ENCODE data around the gene NFASC.

The NFASC gene

GRCh38 chr1:205009670-205010069 is 139.0 kb downstream of the NFASC start:
- no peak for DNase-seq (ENCODE audit: low spot score)

DNA sequence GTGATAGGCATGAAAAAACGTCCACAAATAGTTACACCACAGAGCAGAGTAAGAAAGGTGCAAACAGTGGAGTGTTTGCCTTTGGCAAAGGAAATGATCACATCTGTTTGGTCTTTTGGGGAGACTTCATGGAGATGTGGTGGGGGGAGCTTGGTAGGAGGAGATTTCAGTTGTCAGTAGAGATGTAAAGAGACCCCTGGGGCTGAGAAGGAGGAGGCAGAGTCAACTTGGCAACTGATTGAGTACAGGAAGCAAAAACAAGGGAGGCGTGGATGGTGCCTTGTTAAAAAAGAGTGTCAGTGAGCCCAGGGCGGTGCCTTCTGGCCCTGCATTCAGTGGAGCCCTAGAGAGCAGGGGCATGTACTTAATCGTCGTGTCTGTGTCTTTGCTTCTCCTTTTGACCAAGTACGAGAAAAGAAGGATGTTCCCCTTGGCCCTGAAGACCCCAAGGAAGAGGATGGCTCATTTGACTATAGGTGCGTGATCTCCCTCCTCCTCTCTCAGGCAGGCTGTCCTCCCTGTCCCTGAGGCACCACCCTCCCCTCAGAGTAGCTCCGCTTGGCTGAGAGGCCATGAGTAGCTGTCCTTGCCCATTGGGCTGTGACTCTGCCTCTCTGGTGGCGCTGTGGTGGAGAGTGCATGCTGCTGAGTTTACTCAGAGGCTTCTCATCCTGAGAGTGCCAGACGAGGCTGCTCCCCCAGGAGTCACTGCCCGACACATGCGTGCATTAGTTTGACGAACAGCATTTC is 141.9 kb downstream of the NFASC start:
- no peak for DNase-seq (ENCODE audit: low spot score)

GRCh38 chr1:205013683-205014367 is 143.2 kb downstream of the NFASC start:
- peak; percentile 51 for DNase-seq (ENCODE audit: low spot score)

DNA sequence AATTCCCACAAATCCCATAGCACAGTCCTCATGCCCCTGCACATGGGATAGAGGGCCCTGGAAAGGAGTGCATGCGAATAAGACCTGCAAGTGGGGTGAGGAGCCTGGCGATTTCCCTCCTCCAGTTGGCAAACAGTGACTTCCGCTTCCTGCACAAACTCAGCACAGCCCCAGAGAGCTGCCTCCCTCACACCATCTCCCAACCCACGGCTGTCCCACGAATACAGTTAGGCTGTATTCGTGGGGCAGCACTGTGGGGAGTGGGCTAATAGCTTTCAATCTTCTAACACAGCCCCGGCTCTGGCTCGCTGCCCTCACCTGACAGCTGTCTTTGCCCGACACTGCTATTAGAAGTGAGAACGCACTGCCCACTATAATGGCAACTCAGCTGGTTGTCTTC is 144.1 kb downstream of the NFASC start:
- DNase-seq (ENCODE audit: low spot score), result no peak

DNA sequence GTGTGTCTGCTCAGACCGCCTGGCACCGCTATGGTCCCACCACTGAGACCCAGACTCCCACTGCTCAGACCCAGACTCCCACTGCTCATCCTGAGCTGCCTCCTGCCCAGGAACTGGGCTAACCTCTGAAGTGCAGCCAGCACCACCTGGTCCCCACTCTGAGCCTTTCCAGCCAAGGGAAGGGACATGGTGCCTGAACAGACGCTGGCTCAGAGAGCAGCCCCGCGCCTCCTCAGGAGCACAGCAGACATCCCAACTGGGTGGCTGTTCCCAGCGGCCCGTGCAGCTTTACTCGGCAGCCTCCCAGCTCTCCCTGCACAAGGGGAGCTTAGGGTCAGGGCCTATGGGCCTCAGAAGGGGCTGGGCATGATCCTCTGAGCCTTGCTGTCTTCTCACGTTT is 144.6 kb downstream of the NFASC start:
- no peak for DNase-seq (ENCODE audit: low spot score)

DNA sequence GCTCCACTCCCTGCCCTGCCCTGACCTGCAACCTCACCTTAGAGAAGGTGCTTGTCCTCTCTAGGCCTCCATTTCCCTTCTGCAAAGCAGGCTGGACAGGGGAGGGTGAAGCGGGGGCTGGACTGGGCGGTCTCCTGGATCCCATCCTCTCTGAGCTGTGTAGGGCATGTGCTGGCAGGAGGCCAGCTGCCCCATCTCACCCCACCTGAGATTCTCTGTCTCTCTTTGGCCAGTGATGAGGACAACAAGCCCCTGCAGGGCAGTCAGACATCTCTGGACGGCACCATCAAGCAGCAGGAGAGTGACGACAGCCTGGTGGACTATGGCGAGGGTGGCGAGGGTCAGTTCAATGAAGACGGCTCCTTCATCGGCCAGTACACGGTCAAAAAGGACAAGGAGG is 145.4 kb downstream of the NFASC start:
- no peak for DNase-seq (ENCODE audit: low spot score)

GRCh38 chr1:205016584-205016983 is 145.9 kb downstream of the NFASC start:
- DNase-seq (ENCODE audit: low spot score), result no peak

DNA sequence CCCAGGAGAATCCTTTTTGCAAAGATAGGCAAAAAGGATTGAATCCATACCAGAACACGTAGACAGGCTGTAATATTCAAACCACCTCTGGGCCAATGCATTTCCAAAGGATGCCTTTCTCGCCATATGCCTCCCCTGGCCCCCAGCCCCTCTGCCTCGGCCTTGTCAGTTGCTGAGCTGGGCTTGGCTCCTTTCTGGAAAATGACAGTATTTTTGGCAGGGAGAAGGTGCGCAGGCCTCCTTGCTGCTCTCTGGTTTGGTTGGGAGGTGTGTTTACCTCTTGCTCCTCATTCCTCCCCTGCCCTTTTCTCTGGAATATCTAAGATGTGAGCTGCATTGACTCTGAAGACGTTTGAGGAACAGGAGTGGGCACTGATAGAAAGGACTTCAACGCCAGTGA is 146.3 kb downstream of the NFASC start:
- DNase-seq (ENCODE audit: low spot score), result no peak

- no peak for DNase-seq (ENCODE audit: low spot score)
These were observed 147.1 kb downstream of the NFASC start for GRCh38 chr1:205017766-205018165.

DNA sequence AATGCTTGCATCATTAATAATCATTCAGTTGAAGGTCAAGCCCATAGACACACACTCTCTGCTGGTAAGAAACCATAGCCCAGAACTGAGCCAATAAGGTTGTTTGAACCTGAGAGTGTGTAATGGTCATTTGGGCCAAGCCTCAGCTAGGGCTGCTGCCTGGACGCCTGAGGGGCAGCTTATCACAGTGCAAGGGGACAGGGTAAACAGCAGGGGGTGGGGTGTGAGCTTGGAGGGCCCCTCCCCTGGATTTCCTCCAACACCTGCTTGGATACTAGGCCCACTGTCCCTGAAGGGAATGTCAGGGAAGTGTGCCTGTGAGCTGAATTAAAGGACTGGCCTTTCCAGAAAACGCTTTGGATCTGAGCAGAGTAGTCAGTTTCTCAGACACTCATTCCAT is 147.7 kb downstream of the NFASC start:
- DNase-seq (ENCODE audit: low spot score), result no peak

DNA sequence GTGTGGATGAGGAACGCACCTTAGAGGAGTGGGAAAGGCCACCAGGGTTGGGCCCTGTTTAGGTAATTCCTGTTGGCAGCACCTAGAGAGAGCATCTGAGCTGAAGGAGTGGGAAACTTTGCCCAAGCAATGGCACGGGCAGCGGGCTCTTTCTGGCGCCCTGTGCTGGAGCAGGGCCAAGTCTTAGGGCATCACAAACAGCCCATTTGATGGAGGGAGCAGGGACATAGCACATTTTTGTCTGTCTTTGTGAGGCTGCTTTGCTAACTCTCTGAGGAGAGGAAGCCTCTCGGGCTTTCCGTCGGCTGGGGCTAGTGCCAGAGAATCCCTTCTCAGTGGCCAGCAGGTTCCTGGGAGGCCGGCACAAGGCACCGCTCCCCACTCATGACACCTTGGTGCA is 149.8 kb downstream of the NFASC start:
- DNase-seq (ENCODE audit: low spot score), result no peak

DNA sequence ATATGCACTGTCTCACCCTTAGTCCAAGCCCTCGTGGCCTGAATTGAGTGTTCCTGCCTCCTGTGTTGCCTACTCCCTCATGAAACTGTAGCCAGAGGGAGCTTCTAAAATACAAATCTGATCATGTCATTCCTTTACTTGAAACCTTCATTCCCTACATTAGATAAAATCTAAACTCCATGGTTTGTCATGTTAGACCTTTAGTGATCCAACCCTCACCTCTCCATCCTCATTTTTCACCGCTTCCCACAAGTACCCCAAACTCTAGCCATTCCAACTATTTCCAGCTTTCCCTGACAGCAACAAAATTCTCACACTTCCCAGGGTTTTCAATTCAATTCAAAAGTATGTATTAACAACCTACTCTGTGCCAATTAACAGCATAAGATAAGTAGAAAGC is 154.0 kb downstream of the NFASC start:
- DNase-seq (ENCODE audit: low spot score), result no peak

DNA sequence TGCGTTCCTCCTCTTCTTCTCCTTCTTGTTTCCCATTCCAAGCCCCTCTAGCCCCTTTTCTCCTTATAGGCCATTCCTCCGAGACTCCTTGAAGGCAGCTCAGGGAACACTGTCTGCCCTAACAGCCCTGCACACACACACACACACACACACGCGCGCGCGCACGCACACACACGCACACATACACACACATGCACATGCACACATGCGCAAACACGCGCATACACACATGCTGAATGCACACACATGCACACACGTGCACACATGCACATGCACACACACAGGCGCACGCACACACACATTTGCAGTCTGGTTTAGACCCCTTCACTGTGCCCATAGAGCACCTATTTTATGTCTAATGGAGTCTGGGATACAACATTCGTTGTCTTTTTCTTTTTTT is 154.6 kb downstream of the NFASC start:
- no peak for DNase-seq (ENCODE audit: low spot score)

DNA sequence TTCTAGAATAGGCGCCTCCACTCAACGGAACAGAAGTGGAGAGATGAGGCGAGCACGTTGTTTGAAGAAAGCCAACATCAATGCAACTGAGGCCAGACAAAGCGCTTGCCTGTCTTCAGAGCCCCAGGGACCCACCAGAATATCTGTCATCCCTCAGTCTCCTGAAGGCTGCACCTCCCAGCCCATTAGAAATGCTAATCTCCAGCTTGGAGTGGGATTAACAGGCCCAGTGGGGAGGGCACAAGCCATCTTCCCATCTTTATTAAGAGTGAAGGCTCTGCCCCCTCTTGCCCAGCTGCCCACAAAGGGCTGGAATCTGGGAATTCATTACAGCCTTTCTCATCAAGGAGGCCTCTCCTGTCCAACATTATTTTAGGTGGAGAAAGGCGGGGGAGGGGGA is 155.5 kb downstream of the NFASC start:
- no peak for DNase-seq (ENCODE audit: low spot score)

GRCh38 chr1:205028390-205028789 is 157.7 kb downstream of the NFASC start:
- DNase-seq (ENCODE audit: low spot score), result no peak

GRCh38 chr1:205028924-205029323 is 158.3 kb downstream of the NFASC start:
- no peak for DNase-seq (ENCODE audit: low spot score)

- no peak for DNase-seq (ENCODE audit: low spot score)
These were observed 159.6 kb downstream of the NFASC start for GRCh38 chr1:205030241-205030640.

DNA sequence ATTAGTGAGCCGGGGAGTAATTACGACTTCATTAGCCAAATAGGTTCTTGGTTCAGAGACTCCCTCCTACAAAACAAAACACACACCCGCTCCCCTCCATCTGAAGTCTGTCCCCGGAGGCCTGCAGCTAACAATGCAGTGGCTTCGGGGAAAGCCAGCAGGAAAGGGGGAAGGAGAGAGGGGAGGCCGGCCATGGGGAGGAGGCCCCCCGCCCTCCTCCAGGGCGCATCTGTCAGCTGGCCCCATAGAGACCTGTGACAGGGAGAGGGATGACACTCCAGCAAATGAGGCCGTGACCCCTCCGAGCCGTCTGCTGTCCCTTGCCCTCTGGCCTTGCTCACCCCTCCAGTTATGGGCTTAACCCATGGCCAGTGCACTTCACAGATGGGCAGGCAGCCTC is 160.2 kb downstream of the NFASC start:
- no peak for DNase-seq (ENCODE audit: low spot score)

DNA sequence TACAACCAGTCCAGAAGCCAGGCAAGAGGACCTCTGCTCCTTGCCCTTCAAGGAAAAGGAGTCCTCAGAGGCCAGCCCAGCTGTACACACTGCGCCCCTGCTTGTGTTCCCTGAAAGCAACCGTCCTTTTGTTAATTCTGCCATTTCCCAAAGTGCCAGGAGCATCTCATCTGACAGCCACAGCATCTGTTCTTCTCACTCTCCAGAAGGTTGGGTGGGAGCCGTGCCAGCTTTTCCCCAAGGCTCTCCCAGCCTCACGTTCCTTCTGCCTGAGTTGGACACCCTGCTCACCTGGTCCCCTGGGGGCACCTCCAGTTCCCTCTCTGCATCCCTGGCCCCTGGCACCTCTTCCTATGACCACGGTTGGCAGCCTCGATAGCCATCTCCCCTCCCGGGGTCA is 161.8 kb downstream of the NFASC start:
- DNase-seq (ENCODE audit: low spot score), result no peak

DNA sequence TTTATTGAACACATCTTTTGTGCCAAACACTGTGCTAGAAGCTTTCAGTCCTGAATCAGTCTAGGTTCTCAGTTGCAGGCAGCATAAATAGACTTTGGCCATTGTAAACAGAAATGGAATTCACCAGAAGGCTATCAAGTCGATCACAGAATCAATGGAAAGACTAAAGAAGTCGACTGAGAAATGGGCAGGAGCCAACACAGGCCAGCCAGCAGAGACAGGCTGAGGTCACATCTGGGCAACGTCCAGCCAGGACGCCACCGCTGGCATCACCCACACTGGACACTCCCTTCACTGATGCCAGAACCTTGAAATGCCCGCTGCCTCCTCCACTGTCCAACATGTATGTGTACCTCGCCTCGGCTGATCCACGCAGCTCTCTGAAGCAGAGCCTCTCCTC is 166.9 kb downstream of the NFASC start:
- DNase-seq (ENCODE audit: low spot score), result no peak

- no peak for DNase-seq (ENCODE audit: low spot score)
These were observed 167.6 kb downstream of the NFASC start for GRCh38 chr1:205038132-205038786.

GRCh38 chr1:205041001-205041715 is 170.5 kb downstream of the NFASC start:
- no peak for DNase-seq (ENCODE audit: low spot score)

Data from AG08396 (cell line).